Measurements from ENCODE around the gene UBIAD1.
"Not testable (repeated sequence)": the region's sequence is repeated elsewhere in the genome, so short reads cannot be mapped to it uniquely, and the experiment has no call there.

Gene UBIAD1

GRCh38 chr1:11279630-11280029 lies 6.6 kb downstream of the UBIAD1 start:
- DNase-seq (ENCODE audit: low read depth in 1 of 2, low spot score in 1 of 2) = no peak

GRCh38 chr1:11280719-11281376 lies 7.8 kb downstream of the UBIAD1 start:
- no peak for DNase-seq (ENCODE audit: low read depth in 1 of 2, low spot score in 1 of 2)

GRCh38 chr1:11281518-11282331 lies 8.7 kb downstream of the UBIAD1 start:
- no peak for DNase-seq (ENCODE audit: low read depth in 1 of 2, low spot score in 1 of 2)

- no peak for DNase-seq (ENCODE audit: low read depth in 1 of 2, low spot score in 1 of 2)
Observed at GRCh38 chr1:11283151-11283550, 10.2 kb downstream of the UBIAD1 start.

GRCh38 chr1:11284784-11285183 lies 11.8 kb downstream of the UBIAD1 start:
- no peak for DNase-seq (ENCODE audit: low read depth in 1 of 2, low spot score in 1 of 2)

GRCh38 chr1:11285883-11286734 lies 13.1 kb downstream of the UBIAD1 start:
- DNase-seq (ENCODE audit: low read depth in 1 of 2, low spot score in 1 of 2) = no peak

- DNase-seq (ENCODE audit: low read depth in 1 of 2, low spot score in 1 of 2) = no peak
Observed at GRCh38 chr1:11286735-11287410, 13.9 kb downstream of the UBIAD1 start.

- DNase-seq (ENCODE audit: low read depth in 1 of 2, low spot score in 1 of 2) = no peak
Observed at GRCh38 chr1:11289064-11289463, 16.1 kb downstream of the UBIAD1 start.

GRCh38 chr1:11291049-11291448 lies 18.1 kb downstream of the UBIAD1 start:
- DNase-seq (ENCODE audit: low read depth in 1 of 2, low spot score in 1 of 2) = no peak

GRCh38 chr1:11293856-11294255 lies 20.9 kb downstream of the UBIAD1 start:
- no peak for DNase-seq (ENCODE audit: low read depth in 1 of 2, low spot score in 1 of 2)

- DNase-seq (ENCODE audit: low read depth in 1 of 2, low spot score in 1 of 2) = no peak
Observed at GRCh38 chr1:11294951-11295350, 22.0 kb downstream of the UBIAD1 start.

- DNase-seq (ENCODE audit: low read depth in 1 of 2, low spot score in 1 of 2) = no peak
Observed at GRCh38 chr1:11295905-11296304, 22.9 kb downstream of the UBIAD1 start.

- not testable (repeated sequence) for DNase-seq (ENCODE audit: low read depth in 1 of 2, low spot score in 1 of 2)
Observed at GRCh38 chr1:11297774-11298173, 24.8 kb downstream of the UBIAD1 start.

- no peak for DNase-seq (ENCODE audit: low read depth in 1 of 2, low spot score in 1 of 2)
Observed at GRCh38 chr1:11298390-11299224, 25.6 kb downstream of the UBIAD1 start.

- no peak for DNase-seq (ENCODE audit: low read depth in 1 of 2, low spot score in 1 of 2)
Observed at GRCh38 chr1:11299225-11299574, 26.2 kb downstream of the UBIAD1 start.

- no peak for DNase-seq (ENCODE audit: low read depth in 1 of 2, low spot score in 1 of 2)
Observed at GRCh38 chr1:11301601-11302000, 28.6 kb downstream of the UBIAD1 start.

GRCh38 chr1:11302366-11302765 lies 29.4 kb downstream of the UBIAD1 start:
- DNase-seq (ENCODE audit: low read depth in 1 of 2, low spot score in 1 of 2) = no peak

- DNase-seq (ENCODE audit: low read depth in 1 of 2, low spot score in 1 of 2) = not testable (repeated sequence)
Observed at GRCh38 chr1:11305516-11305915, 32.5 kb downstream of the UBIAD1 start.

- DNase-seq (ENCODE audit: low read depth in 1 of 2, low spot score in 1 of 2) = no peak
Observed at GRCh38 chr1:11307852-11308251, 34.9 kb downstream of the UBIAD1 start.

GRCh38 chr1:11308699-11309224 lies 35.8 kb downstream of the UBIAD1 start:
- DNase-seq (ENCODE audit: low read depth in 1 of 2, low spot score in 1 of 2) = no peak
